DMS153 (cell line): ENCODE measurements around the gene FZR1.
"Not testable (repeated sequence)": the region's sequence is repeated elsewhere in the genome, so short reads cannot be mapped to it uniquely, and the experiment has no call there.

Source experiments
- DNase-seq: peaks from one replicate; lab custom pipeline; 2025; lab: John Stamatoyannopoulos, UW

The FZR1 gene

GRCh38 chr19:3514930-3515329 lies 8.8 kb downstream of the FZR1 start:
- no peak for DNase-seq

- DNase-seq = no peak
These were observed 9.8 kb downstream of the FZR1 start for GRCh38 chr19:3515891-3516422.

GRCh38 chr19:3516675-3517207 lies 10.6 kb downstream of the FZR1 start:
- peak; percentile 81 for DNase-seq

- no peak for DNase-seq
These were observed 11.5 kb downstream of the FZR1 start for GRCh38 chr19:3517638-3518037.

- DNase-seq = no peak
These were observed 12.1 kb downstream of the FZR1 start for GRCh38 chr19:3518255-3518654.

- DNase-seq = no peak
These were observed 12.5 kb downstream of the FZR1 start for GRCh38 chr19:3518659-3519058.

DNA sequence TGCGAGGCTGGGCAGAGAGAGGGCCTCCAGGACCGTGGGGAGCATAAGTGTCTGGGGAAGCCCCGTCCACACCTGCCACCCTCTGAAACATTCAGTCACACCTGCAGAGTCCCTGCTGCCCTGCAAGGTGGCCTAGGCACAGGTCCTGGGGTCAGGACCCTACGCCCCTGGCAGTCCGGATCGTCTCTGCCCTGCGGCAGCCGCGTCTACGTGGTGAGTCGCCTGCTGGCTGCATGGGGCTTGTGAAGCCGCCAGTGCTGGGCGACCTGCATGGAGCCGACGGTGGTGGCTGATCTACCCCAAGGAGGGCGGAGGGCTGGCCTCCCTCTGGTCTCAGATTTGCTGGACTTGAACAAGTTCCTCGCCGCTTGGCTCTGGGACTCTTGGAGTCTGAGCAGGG lies 13.0 kb downstream of the FZR1 start:
- DNase-seq = no peak

GRCh38 chr19:3520166-3521103 lies 14.3 kb downstream of the FZR1 start:
- DNase-seq = no peak

DNA sequence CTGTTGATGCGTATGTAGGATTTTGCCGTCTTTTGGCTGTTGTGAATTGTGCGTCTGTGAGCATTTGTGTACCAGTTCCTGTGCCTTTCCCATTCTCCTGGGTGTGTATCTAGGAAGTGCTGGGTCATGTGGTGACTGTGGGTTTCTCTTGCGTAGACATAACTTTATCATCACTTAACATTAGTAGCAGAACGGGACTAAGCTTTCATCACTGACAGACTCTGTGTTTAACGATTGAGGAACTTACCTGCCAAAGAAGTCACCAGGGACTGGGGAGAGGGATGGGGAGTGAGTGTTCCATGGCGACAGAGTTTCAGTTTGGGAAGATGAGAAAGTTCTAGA lies 15.0 kb downstream of the FZR1 start:
- no peak for DNase-seq

DNA sequence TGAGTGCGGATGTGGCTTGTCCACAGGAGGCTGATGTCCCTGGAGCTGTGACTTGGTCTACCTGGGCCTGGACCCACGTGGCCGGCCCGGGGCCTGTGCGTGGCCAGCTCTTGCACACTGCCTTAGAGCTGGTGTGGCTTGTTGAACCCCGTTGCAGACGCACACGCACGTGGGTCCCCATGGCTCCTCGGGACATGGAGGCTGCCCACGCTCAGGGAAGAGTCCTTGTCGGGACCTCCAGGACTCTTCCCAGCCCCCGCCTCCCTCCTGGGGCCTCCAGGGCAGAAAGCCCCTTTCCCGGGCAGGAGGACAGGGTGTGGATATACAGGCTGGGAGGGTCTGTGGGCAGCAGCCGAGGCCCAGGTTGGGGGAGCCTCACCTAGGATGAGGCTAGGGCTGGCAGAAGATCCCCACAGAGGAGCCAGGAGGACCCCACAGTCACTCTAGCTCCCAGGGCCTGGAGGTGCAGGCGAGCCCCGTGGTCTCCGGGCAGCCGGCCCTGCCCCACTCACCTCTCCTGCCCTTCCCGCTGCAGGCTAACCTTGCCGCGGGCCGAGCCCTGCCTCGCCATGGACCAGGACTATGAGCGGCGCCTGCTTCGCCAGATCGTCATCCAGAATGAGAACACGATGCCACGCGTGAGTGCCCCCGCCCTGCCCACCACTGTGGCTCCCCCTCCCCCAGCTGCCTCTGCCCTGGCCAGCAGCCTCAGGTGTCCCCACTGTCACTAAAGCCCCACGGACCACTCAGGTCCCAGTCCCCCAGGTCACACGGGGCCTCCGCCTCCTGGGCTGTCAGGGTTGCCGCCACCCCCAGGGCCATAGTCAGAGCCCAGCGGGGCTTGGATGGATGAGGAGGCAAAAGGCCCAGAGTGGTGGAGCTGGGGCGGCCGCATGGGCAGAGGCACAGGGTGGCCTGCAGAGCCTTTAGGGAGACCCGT lies 16.6 kb downstream of the FZR1 start:
- no peak for DNase-seq

DNA sequence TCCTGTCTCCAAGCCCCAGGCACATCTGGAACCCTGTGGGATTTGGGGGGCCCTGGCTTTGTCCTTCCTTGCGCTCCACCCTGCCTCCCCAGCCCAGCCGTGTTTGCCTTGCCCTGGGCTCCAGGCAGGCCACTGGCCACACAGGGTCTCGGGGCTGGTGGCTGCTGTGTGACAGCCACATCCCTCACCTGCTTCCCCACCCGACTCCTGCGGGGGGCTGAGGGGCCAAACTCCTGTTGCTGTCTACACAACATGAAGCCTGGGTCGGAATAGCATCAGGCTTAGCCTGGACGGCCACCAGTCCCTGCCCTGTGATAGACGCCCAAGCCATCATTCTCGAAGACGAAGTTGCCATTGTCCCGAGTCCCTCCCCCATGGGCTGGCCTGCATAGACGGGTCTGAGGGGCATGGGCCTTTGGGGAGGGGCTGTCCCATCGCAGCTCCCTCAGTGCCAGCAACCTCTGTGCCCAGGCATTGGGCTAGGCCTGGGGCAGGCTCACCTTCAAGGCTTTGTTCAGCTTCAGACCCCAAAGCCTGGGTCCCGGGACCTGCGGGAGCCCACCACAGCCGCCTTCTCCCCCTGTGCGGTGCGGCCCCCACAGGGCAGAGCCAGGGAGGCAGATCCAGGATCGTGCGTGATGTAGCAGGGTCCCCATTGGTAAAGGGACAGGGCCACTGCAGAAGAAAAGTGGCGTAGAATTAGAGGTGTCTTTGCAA lies 17.4 kb downstream of the FZR1 start:
- no peak for DNase-seq

DNA sequence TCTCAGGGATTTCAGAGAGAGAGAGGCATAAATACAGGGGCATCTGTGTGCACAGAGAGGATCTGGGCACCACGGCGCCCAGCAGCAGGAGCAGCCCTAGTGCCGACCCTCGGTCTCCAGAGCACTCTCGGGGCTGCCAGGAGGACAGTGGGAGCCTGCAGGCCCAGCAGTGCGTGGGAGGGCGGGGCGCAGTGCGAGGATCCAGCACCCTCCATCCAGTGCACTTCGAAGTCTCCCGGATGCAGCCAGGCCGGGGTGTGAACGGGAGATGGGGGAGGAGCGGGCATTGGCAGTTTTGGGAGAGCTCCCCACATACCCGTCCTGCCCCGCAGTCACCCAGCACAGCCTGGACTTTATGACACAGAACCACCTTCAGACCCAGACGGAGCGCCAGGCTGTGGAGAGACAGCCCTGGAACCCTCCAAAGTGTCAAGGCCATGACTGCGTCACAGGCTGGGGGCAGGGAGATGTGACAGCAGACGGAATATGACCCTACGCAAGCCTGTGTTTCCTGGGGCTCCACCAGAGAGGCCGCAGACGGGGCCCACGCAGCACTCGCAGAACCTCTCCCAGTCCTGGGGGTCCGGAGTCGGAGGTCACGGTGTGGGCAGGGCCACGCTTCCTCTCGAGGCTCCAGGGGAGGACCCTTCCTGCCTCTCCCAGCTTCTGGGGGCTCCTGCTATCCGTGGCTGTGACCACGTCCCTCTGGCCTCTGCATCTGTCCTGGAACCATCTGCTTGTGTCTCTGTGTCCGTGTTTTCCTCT lies 18.1 kb downstream of the FZR1 start:
- no peak for DNase-seq

GRCh38 chr19:3524904-3525451 lies 18.9 kb downstream of the FZR1 start:
- DNase-seq = no peak

DNA sequence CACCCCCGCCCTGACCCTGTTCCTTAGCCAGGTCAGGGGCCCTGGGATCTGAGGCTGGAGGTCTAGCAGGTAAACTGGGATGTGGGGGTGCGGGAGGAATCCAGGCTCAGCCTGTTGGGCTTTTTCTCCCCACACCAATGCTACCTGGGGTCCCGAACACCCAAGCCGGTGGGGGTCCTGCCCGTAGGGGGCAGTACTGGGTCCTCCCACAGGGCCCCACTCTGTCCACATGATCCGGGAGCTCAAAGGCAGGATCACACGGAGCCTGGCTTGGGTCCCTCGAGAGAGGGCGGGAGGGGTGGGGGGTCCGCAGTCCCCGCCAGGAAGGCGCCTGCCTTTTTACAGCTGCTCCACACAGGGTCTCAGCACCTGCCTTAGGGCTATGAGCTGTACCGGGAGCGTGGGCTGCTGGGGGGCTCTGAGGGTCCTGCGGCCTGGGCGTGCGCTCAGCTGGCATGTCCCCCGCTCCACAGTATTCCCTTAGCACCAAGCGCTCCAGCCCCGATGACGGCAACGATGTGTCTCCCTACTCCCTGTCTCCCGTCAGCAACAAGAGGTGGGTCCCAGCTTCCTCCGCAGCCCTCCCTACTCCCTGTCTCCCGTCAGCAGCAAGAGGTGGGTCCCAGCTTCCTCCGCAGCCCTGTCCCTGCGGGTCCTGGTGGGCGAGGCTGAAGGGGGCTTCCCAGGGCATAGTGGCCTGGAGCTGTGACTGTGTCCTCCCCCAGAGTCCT lies 20.6 kb downstream of the FZR1 start:
- DNase-seq = no peak

DNA sequence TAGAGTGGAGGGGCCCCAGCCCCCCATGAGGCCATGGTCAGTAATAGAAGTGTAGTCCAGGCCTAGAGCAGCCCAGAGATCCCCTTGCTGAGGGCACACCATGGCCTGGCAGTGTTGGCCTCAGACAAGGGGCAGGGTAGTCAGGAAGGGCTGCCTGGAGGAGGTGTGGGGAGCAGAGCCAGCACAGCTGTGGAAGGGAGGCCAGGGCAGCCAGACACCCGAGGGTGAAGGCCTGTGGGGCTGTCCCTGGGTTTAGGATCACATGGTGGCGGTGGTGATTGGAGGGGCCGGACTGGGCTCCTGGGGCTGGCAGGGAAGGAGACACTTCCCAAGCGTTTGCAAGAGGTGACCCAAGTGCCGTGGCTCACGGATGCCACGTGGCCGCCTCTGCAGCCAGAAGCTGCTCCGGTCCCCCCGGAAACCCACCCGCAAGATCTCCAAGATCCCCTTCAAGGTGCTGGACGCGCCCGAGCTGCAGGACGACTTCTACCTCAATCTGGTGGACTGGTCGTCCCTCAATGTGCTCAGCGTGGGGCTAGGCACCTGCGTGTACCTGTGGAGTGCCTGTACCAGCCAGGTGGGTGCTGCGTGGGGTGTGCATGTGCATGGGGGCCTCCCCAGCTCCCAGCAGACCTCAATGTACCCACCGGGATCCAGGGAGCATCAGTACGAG lies 21.3 kb downstream of the FZR1 start:
- DNase-seq = no peak

GRCh38 chr19:3528080-3528479 lies 22.0 kb downstream of the FZR1 start:
- DNase-seq = no peak

DNA sequence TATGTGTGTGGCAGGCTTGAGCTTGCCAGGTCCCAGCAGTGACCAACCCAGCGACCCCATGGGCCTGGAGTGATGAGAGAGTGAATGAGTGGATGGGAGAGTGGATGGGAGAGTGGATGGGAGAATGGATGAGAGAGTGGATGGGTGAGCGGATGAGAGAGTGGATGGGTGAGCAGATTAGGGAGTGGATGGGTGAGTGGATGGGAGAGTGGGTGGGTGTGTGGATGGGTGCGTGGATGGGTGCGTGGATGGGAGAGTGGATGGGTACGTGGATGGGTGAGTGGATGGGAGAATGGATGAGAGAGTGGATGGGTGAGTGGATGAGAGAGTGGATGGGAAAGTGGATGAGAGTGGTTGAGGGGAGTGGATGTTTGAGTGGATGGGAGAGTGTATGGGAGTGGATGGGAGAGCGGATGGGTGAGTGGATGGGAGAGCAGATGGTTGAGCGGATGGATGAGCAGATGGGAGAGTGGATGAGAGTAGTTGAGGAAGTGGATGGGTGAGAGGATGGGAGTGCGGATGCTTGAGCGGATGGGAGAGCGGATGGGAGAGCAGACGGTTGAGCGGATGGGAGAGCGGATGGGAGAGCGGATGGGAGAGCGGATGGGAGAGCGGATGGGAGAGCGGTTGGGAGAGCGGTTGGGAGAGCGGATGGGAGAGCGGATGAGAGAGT lies 22.6 kb downstream of the FZR1 start:
- DNase-seq = no peak

DNA sequence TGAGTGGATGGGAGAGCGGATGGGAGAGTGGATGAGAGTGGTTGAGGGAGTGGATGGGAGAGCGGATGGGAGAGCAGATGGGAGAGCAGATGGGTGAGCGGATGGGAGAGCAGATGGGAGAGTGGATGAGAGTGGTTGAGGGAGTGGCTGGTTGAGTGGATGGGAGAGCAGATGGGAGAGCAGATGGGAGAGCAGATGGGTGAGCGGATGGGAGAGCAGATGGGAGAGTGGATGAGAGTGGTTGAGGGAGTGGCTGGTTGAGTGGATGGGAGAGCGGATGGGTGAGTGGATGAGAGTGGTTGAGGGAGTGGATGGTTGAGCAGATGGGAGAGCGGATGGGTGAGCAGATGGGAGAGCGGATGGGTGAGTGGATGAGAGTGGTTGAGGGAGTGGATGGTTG lies 23.2 kb downstream of the FZR1 start:
- not testable (repeated sequence) for DNase-seq

DNA sequence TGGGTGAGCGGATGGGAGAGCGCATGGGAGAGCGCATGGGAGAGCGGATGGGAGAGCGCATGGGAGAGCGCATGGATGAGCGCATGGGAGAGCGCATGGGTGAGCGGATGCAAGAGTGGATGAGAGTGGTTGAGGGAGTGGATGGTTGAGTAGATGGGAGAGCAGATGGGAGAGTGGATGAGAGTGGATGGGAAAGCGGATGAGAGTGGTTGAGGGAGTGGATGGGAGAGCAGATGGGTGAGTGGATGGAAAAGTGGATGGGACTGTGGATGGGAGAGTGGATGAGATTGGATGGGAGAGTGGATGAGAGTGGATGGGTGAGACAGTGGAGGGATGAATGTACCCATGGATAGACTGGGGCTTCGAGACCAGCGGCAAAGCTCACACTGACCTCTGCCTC lies 24.3 kb downstream of the FZR1 start:
- DNase-seq = no peak
